ENCODE results near the gene COL28A1.

The COL28A1 gene

DNA sequence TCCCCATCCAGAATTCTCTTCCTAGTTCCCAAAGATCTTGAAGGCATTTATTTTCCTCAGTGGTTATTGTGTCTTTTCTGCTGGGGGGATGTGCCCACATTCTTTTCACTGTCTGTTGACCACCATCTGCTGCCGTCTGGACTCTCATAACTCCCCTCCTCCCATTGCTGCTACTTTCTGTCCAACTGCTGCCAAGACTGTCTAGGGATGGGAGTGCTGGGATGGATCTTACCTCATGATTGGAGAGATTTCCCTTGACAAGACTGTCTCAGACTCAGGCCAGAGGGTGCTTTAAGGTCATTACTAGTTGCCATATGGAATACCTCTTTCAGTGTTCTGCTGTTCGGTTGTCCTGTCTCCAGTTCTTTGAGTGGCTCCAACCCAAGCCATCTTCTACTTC is 211.8 kb downstream of the COL28A1 start:
- no peak for DNase-seq

GRCh38 chr7:7323352-7323751 is 212.3 kb downstream of the COL28A1 start:
- DNase-seq = no peak

DNA sequence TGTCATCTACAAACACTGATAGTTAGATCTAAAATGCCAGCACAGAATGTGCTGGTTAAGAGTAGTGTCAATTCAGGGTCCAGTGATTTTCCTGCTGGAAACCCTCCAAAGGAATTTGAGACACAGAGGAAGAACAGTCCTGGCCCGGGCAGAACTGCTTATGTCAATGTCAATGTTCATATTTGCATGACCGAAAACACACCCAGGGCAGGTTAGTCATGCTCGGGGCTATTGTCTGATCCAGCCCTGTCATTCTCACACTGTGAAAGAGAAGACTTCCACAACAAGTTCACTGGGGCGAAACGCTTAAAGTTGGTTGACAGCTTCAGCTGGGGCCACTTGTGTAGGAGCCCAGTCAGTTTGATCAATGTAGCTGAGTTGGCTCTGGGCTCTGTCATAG is 214.0 kb downstream of the COL28A1 start:
- no peak for DNase-seq

DNA sequence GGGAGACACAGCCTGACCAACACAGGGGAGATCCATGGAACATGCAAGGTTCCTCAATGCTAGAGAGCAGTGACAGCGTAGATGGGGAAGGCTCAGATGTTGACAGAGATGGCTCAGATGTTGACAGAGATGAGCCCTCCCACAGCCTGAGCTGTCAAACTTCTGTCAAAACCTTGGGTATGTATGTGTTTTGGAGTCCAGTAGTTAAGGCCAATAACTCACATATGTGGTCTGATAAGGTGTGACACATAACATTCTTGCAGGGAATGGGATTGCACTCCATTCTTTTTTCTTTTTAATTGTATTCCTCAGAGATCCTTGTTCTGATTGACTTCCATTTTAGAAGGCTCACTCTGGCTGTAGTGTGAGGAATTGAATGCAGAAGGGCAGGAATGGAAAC is 217.1 kb downstream of the COL28A1 start:
- no peak for DNase-seq

GRCh38 chr7:7317850-7318249 is 217.8 kb downstream of the COL28A1 start:
- no peak for DNase-seq

- no peak for DNase-seq
These were observed 219.8 kb downstream of the COL28A1 start for GRCh38 chr7:7315851-7316250.

- DNase-seq = no peak
These were observed 223.3 kb downstream of the COL28A1 start for GRCh38 chr7:7312323-7312722.

DNA sequence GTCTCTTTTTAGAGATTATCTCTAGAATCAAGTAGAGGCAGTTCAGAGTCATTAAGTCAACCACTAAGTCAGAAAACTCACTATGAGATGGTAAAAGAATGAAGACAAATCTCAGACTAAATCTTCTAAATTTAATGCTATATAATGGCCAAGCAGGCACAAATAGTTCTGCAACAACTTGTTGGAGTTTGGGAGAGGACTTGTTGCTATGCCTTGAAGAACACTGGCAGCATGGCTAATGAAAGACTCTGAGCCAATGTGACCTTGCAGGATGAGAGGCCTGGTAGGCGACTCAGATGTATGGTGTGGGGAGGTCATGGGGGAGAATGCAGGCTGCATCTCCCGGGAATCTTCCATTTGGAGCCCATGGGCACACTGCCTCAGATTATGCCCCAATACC is 224.7 kb downstream of the COL28A1 start:
- DNase-seq = no peak

GRCh38 chr7:7309203-7309602 is 226.5 kb downstream of the COL28A1 start:
- no peak for DNase-seq

Measured in activated naive CD4-positive, alpha-beta T cell (primary cell).